Mucosa of gallbladder (tissue), 1 donor: ENCODE results near the gene CTNNBL1. TPM values are rescaled to one million over a fixed set of nuclear protein-coding genes. Genes with fewer than 3 reads are reported as not detected.

Experiments
- DNase-seq: peaks from one replicate; pipeline ENCODE4 v3.0.0-alpha.2; 2020; ENCODE audit warnings: low spot score
- total RNA-seq: library from RNA; stranded (reverse); gene quantifications from one replicate; pipeline ENCODE4 v1.2.1, GENCODE V29; 2021
- donor health status: DM: no; HTN: no; CAD: no.

The CTNNBL1 gene
- total RNA-seq, 1 donor from 2014 or later: 44.0 TPM

- DNase-seq: no peak
These were observed 44.1 kb downstream of the CTNNBL1 start for GRCh38 chr20:37737826-37738420.

GRCh38 chr20:37741055-37741454, 47.2 kb downstream of the CTNNBL1 start:
- DNase-seq: no peak

DNA sequence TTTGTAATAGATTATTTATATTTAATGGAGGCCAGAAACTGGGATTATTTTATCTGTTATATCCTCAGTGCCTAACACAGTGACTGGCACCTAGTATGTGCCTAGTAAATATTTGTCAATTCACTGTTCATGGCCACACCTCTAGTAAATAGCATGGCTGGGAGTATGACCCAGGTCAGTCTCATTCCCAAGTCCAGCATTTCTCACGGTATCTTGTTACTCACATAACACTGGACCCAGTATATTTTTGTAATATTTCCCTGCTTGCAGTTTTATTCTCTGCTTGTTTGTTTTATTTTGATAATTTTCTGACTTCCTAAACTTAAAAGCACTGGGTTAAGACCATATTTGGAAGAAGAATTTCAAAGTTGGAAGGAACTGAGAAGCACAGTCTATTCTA, 47.7 kb downstream of the CTNNBL1 start:
- DNase-seq: no peak

DNA sequence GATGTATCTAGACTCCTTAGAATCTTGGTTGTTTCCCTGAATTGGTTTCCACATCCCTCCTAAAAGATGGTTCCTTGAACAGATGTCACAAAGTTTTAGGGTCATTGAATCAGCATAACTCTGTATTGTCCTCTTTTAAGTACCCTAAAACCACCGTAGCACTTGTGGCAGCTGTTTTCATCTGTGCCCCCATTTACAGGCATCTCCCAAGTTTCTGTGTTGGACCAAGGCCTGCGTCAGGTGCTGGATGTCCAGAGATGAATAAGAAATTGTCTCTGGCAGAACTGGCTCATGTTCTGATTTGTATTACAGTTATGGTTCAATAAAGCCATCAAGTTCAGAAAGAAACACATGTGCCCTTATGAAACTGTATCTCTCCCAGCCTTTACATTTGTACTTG, 48.3 kb downstream of the CTNNBL1 start:
- no peak for DNase-seq

DNA sequence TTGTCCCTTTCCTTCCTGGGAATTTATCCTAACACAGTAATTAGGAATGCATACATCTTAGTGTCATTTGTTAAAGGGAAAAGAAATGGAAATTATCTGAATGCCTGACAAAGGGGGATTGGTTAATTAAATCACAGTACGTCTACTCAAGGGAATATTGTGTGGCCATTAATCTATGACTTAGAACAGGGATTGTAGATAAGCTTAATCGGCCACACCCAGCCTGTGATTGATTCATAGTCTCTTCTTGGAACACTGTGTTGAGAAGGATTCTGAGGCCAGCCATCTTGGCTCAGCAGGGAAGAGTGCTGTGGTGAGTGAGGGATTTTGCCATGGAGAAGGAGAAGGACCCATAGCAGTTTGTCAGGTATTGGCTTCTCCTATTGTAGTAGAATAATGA, 50.5 kb downstream of the CTNNBL1 start:
- no peak for DNase-seq

DNA sequence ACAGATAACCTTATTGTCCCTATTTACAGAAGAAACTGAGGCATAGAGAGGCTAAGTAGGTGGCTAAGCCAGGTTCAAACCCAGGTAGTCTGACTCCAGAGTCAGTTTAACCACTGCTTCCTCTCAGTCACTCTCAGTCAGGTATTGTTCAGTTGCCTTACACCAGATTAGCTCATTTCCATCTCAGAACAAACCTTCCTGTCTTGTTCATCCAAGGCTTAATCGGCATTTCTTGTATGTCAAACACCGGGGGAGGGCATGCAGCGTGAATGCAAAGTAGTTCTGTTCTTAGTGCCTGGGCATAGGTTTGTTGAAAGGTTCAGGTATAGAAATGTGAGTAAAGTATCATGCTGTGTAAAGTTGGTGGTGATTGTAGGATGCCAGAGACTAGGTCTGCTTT, 51.7 kb downstream of the CTNNBL1 start:
- DNase-seq: no peak

GRCh38 chr20:37748015-37748414, 54.2 kb downstream of the CTNNBL1 start:
- DNase-seq: no peak

- DNase-seq: no peak
These were observed 55.4 kb downstream of the CTNNBL1 start for GRCh38 chr20:37749218-37749617.

GRCh38 chr20:37749620-37750403, 56.0 kb downstream of the CTNNBL1 start:
- DNase-seq: no peak

DNA sequence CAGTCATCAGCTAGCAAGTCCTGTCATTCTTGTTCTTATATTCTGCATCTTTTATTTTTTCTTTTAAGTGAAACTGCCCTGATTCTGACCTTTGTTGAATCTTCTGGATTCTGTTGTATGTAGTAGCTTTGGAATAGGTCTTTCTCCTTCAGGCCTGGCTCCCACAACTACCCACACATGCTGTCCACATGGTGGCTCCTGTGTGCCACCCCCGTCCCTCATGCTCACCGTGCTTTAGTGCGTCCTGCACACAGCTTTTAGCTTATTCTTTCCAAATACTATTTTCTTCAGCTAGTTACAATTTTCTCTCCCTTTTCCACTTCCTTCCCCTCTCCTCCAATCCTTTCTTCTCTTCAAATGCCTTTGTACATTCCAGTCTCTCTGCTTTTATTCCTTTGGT, 61.8 kb downstream of the CTNNBL1 start:
- no peak for DNase-seq

DNA sequence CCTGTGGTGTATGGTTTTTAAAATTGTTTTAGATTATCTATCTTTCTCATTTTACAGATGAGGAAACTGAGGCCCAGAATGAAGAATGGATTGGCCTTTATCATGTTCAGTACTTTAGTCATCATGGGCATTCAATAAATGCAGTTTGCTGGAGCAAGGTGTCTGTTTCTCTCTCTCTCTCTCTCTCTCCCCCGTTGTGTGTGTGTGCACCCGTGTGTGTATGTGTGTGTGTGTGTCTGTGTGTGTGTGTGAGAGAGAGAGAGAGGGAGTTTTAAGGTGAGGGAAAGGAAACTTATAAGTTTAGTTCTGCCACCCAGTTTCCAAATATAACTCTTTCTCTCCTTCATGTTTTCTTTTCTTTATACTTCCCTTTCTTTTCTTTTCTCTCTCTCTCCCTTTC, 62.4 kb downstream of the CTNNBL1 start:
- no peak for DNase-seq

GRCh38 chr20:37757550-37757949, 63.7 kb downstream of the CTNNBL1 start:
- DNase-seq: no peak

DNA sequence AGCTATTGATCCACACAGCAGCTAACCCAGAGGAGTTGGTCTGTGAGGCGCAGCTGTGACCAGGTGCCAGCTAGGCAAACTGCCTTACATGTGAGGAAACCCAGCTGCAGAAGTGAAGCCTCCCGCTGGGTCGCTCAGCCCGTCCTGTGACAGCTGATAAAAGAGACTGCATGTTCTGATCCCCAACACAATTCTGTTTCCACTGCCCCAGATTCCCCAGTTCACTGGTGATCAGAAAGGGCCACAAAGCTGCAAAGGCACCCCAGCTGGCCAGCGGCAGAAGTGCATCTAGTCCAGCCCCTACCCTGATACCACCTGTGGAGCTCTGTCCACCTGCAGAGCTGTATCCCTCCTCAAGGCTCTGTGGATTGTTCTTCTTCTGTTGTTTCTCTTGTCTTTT, 64.5 kb downstream of the CTNNBL1 start:
- DNase-seq: no peak

DNA sequence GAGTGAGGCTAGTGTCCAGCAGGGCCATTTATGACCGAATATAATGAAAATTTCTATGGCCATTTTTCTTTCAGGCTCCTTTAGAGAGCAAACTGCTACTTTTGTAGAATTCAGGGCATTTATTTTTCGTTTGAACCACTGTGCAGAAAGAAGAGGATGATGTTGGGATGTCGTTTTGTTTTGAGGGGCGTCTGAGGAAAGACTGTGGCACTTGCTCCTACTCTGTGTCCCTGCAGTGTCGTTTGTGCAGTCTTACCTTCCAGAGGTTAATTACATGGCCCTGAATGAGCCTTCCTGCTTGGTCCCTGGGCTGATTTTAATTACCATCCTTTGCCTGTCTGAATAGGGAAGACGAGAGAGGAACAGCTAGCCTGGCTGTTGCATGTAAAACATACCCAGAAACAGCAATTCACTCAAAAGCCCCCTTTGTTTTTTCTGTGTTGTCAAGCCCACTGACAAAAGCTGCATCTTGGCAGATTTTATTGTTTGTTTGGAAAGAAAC, 65.3 kb downstream of the CTNNBL1 start:
- DNase-seq: no peak

GRCh38 chr20:37759761-37760209, 66.0 kb downstream of the CTNNBL1 start:
- no peak for DNase-seq

DNA sequence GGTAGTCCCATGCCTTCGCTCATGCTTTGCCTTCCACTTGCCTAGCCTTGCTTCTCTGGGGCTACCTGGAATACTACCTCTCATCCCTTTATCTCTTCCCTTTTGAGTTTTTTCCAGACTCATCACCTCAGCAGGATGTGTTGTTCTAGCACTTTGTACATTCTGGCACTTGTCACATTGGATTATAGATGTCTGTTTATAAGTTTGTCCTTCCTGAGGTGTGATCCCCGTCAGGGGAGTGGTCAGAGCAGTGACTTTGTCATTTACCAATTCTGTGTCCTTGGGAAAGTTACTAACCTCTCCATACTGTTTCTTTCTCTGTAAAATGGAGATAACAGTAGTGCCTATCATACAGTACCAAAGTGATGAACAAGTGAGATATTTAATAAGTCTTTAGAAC, 66.5 kb downstream of the CTNNBL1 start:
- no peak for DNase-seq

DNA sequence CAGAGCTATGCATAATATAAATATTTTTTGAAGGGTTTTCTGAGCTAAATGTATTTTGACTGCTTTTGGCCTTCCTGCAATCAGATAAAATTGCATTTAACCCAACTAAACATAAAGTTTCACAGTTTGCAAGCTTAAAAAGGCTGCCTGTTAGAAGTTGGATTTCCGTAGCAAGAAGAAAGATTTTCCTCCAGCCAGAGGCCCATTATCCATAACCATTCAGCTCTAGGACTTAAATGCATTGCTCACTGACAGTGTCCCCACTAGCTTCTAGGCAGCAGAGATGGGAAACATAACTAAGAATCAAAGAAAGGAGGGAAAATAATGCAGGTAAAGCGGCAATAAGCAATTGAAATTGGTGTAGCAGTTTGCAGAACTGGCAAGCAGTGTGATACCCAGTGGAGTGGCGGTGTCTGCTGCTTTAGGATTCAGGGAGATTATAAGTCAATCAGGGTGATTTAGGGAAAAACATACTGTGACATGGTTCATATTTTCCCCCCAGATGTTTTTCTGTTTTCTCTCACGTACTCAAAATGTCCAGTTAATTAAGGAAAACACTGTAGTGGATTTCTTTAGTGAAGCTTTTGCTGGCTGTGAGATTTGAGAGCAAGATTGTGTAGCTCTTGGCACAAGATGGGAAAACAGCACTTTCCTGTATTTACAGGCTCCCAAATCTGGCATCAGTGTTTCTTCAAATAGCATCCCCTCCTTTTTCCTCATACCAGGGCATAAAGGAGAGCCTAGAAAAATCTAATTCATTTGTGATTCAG, 69.1 kb downstream of the CTNNBL1 start:
- no peak for DNase-seq

GRCh38 chr20:37764333-37764935, 70.6 kb downstream of the CTNNBL1 start:
- no peak for DNase-seq

- no peak for DNase-seq
These were observed 77.1 kb downstream of the CTNNBL1 start for GRCh38 chr20:37770908-37771307.

DNA sequence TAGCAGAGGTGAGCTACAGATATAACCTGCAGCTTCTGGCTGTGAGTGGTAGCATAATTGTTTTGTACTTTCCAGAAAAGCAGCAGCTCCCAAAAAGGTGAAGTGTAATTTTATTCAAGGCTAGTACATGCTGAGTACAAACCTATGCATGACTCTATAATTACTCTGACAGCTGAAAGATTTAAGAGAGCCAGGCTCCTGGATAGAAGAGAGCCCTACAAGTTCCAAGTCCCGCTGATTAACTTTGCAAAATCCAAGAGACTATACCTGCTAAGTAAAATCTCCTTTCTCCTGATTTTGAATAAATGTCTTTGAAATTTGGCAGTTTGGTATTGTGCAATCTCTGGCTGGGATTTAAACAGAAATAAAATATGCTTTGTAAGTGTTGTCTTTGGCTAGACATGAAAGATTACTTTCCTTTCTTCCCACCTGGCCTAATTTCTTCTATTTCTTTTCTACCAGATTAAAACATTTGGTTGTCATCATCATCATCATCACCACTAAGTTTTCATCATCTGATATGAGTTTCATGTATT, 79.5 kb downstream of the CTNNBL1 start:
- DNase-seq: no peak

DNA sequence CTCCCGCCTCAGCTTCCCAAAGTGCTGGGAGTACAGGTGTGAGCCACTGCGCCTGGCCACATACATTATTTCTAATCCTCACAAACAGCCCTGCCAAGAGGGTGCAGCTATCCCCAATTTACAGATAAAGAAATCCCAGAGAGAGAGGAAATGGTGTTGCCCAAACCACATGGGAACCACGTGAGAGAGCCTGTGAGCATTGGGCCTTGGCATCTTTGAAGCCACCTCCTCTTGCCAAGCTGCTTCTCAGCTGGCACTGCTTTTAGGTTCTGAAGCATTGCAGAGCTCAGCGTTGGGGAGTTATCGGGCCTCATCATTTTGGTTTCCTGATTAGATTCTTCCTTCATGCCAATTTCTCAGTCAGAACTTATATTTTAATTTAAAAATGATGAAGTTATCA, 80.3 kb downstream of the CTNNBL1 start:
- DNase-seq: no peak

DNA sequence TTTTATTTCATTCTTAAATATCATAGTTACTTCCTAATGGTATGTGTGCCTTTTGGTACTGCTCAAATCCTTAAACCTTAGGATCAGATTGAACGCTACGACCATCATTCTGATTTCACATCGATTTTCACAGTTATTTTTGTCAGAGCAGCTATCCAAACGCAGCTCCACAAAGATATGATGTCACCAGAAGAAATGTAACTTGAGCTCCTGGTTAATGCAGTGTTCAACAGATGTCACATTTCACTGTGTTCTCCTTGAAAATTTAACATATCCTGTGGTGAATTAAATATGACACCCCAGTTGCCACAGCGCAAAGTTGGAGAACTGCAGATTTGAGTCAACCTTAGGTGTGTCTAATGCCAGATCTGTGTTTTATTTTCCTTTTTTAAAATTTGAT, 81.4 kb downstream of the CTNNBL1 start:
- no peak for DNase-seq
